Thoracic aorta (tissue), 2 donors: ENCODE measurements around the gene MYL6B. TPM values are rescaled to one million over a fixed set of nuclear protein-coding genes. Genes with fewer than 3 reads are reported as not detected.

ENCODE experiments used
- ATAC-seq: fragments of 150-250 bp; one replicate; pipeline ENCODE4 v1.8.0; 2017; ENCODE audit warnings: low read depth; ENCODE audit not compliant: insufficient number of reproducible peaks, low FRiP score
- DNase-seq: peaks from one replicate; pipeline ENCODE4 v3.0.0-alpha.2; 2020; ENCODE audit warnings: low spot score
- H3K27ac ChIP-seq, 2 donors: fragments of 200-600 bp; sonication (generic); 1 replicate in 1 of 2; 2 replicates in 1 of 2; pipeline ENCODE4 v1.5.1; 2016; ENCODE audit warnings: mild to moderate bottlenecking in 2 of 2, moderate library complexity in 2 of 2
- H3K27me3 ChIP-seq: fragments of 200-600 bp; sonication (generic); replicated peaks from 2 replicates; pipeline ENCODE4 v1.6.0; 2016; ENCODE audit warnings: mild to moderate bottlenecking; ENCODE audit not compliant: insufficient read depth
- H3K36me3 ChIP-seq: fragments of 200-600 bp; sonication (generic); one replicate; pipeline ENCODE4 v1.5.1; 2016
- H3K4me1 ChIP-seq, 2 donors: fragments of 200-600 bp; sonication (generic); 1 replicate in 1 of 2; 2 replicates in 1 of 2; pipeline versions ENCODE4 v1.5.1 to v1.6.0; 2016; ENCODE audit warnings: low read depth in 2 of 2, mild to moderate bottlenecking in 1 of 2; ENCODE audit not compliant: control insufficient read depth in 1 of 2
- H3K4me3 ChIP-seq: fragments of 200-600 bp; sonication (generic); 2 replicates; pipeline ENCODE4 v1.5.1; 2016; ENCODE audit warnings: mild to moderate bottlenecking
- H3K9me3 ChIP-seq: fragments of 200-600 bp; sonication (generic); 2 replicates; pipeline ENCODE4 v1.5.1; 2016
- total RNA-seq, 2 donors: library from RNA; depleted of rRNA; stranded (reverse); fragments of >200 nt; gene quantifications; one replicate each; pipeline versions ENCODE4 v1.1.0 to v1.2.3, GENCODE V29; 2016
- TF ChIP-seq, protein P1 (sequence below): fragments of 200-600 bp; sonication (generic); IDR thresholded peaks from one replicate; pipeline ENCODE4 v1.5.1; 2019; ENCODE audit warnings: antibody characterized with exemption

Gene MYL6B
- total RNA-seq, 2 donors from 2014 or later = 17.1 to 19.1 TPM

DNA sequence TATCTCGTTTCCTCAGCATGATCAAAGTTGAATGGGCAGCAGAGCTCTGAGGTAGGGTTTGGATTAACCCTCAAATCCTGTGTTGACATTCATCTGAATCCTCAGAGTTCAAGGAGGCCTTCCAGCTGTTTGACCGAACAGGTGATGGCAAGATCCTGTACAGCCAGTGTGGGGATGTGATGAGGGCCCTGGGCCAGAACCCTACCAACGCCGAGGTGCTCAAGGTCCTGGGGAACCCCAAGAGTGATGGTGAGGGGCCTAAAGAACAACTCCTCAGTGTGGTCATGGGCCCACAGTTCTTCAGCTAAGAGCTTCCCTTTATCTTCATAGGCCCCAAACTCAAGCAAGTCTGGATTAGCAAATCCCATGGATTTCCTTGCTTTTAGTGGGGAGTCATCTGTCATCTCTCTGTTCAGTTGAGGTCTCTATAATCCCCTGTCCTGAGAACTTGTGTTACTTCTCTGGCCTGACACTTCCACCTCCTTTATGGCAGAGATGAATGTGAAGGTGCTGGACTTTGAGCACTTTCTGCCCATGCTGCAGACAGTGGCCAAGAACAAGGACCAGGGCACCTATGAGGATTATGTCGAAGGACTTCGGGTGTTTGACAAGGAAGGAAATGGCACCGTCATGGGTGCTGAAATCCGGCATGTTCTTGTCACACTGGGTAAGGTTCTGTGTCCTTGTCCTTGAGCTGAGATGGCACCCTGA lies 7.2 kb downstream of the MYL6B start:
- no peak for DNase-seq
- H3K4me1 ChIP-seq = peaks cover 17 to 44% of the 10 kb centered on the region in 2 donors
- TF ChIP-seq, protein P1, sequence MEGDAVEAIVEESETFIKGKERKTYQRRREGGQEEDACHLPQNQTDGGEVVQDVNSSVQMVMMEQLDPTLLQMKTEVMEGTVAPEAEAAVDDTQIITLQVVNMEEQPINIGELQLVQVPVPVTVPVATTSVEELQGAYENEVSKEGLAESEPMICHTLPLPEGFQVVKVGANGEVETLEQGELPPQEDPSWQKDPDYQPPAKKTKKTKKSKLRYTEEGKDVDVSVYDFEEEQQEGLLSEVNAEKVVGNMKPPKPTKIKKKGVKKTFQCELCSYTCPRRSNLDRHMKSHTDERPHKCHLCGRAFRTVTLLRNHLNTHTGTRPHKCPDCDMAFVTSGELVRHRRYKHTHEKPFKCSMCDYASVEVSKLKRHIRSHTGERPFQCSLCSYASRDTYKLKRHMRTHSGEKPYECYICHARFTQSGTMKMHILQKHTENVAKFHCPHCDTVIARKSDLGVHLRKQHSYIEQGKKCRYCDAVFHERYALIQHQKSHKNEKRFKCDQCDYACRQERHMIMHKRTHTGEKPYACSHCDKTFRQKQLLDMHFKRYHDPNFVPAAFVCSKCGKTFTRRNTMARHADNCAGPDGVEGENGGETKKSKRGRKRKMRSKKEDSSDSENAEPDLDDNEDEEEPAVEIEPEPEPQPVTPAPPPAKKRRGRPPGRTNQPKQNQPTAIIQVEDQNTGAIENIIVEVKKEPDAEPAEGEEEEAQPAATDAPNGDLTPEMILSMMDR = no peak
- H3K36me3 ChIP-seq = peaks cover 38% of the 10 kb centered on the region
- peak overlapping the region; percentile 90 to 92 for H3K27ac ChIP-seq
- H3K9me3 ChIP-seq = no peaks in the 10 kb centered on the region
- H3K27me3 ChIP-seq = no peaks in the 10 kb centered on the region
- peak overlapping the region; percentile 81 for H3K4me3 ChIP-seq
- no peak for ATAC-seq

DNA sequence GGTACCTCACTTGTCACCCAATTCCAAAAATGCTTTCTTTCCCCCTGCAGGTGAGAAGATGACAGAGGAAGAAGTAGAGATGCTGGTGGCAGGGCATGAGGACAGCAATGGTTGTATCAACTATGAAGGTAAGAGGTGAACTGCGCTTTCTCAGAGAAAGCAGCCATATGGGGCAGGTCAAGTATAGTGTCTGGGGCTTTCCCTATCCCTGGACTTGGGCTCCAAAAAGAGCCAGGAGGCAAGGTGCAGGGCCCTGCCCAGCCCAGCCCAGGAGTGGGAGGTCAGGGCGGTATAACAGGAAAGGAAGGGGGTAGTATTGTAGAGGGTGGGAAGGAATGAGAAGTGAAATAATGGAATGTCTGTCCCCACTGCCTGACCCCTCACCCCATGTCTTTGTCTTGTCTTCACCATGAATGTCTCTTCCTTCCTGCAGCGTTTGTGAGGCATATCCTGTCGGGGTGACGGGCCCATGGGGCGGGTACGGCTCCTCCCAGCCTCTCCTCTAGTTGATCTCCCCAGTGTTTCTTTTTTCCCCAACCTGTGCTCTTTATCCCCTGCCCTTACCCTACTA lies 7.9 kb downstream of the MYL6B start:
- H3K27ac ChIP-seq = peak overlapping the region; percentile 90 to 92
- TF ChIP-seq, protein P1 = no peak
- peaks cover 40% of the 10 kb centered on the region for H3K36me3 ChIP-seq
- H3K27me3 ChIP-seq = no peaks in the 10 kb centered on the region
- DNase-seq (no peak), ATAC-seq (no peak)
- peaks cover 17 to 44% of the 10 kb centered on the region in 2 donors for H3K4me1 ChIP-seq
- H3K9me3 ChIP-seq = no peaks in the 10 kb centered on the region
- peak overlapping the region; percentile 81 for H3K4me3 ChIP-seq

DNA sequence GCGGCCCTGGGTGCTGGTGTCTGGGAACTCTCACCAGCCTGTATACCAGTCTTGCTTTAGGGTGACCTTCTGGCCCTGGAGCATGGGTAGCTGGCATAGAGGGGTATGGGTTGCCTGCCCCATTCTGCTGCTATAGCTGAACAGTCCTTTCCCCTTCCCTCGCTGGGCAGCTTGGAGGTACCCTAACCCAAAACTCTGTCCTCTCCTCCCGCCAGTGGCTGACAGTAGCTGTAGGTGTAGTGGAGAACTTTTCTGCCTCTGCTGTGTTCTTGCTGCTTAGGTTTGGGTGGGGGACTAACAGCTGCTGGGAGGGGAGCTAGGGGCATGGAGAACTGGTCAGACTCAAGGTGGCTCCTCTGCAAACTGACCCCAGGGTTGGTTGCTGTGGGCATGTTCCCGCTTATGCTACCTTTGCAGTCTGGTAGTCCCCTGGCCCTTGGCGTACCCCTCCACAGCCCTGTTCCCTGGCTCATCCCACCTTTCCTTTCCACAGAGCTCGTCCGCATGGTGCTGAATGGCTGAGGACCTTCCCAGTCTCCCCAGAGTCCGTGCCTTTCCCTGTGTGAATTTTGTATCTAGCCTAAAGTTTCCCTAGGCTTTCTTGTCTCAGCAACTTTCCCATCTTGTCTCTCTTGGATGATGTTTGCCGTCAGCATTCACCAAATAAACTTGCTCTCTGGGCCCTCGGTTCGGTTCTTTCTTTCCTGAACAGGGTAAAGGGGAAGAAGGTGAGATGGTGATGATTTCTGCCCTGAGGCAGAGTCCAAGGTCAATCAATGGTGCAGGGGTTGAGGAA lies 8.7 kb downstream of the MYL6B start:
- DNase-seq (no peak), ATAC-seq (no peak)
- Histone ChIP-seq H3K4me3 (peak overlapping the region; percentile 81), H3K36me3 (peaks cover 42% of the 10 kb centered on the region), H3K27me3 (no peaks in the 10 kb centered on the region), H3K27ac (peak overlapping the region; percentile 90 to 92), H3K9me3 (no peaks in the 10 kb centered on the region), H3K4me1 (peaks cover 17 to 44% of the 10 kb centered on the region in 2 donors)
- TF ChIP-seq, protein P1 = no peak

DNA sequence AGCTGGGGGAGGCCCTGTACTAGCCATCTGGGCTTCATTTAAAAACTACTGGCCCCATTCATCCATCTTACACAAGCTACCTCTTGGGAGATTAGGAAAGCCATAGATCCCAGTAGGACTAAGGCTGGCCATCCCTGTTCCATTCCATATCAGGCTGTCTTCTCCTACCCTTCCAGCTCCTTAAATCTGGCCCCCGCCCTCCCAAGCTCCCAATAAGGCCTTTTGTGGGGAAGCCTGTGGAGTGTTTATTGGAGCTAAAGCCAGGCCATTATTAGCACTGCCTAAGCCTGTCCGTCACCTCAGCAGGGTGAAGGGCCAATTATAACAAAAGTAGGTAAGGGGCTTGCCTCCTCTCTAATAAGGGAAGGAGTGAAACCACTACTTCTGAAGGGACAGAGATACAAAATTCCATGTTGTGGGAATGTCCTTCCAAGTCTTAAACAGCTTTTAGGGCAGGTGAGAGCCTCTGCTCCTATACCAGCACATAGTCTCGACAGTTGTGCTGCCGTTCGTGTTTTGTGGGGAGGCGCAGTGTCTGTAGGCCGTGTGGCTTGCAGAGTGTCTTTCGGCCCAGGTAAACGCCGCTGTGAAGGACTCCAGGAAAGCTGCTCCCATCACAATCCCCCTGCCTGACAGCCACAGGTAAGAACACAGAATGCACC lies 9.4 kb downstream of the MYL6B start:
- DNase-seq (no peak), ATAC-seq (no peak)
- Histone ChIP-seq H3K27ac (peak overlapping the region; percentile 90 to 92), H3K27me3 (no peaks in the 10 kb centered on the region), H3K4me3 (peak overlapping the region; percentile 81), H3K4me1 (peaks cover 17 to 42% of the 10 kb centered on the region in 2 donors), H3K36me3 (peaks cover 42% of the 10 kb centered on the region), H3K9me3 (no peaks in the 10 kb centered on the region)
- TF ChIP-seq, protein P1 = no peak
